ENCODE measurements around the gene TRAPPC4. TPM values are rescaled to one million over a fixed set of nuclear protein-coding genes. Genes with fewer than 3 reads are reported as not detected.

The TRAPPC4 gene
- polyA plus RNA-seq, 1 donor (not counting 4 experiments of a cell fraction or from before 2014, with no cell fraction given), result 121 TPM

DNA sequence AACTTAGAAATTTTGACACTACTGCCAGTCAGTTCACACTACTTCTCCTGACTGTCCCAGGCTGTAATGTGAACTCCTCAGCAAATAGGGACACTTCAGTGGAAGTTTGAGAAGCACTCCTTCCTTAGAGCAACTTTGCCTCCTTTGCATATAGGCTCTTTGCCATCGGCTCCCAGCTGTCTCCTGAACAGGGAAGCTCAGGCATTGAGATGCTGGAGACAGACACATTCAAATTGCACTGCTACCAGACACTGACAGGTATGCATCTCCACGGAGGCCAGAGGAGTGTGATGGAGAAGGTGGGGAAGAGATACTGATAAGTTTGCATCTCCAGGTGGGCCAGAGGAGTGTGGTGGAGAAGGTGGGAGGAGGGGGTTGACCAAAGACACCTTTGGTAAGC is 1.4 kb downstream of the TRAPPC4 start:
- no peak for TF ChIP-seq CTCF (optimal IDR thresholded peaks at IDR 0.05 in 1 of 3, IDR thresholded peaks at IDR 0.05 in 1 of 3, conservative IDR thresholded peaks at IDR 0.05 in 1 of 3; ENCODE audit: extremely low read depth in 1 of 3, insufficient read depth in 2 of 3, low read length in 3 of 3)
- TF ChIP-seq EZH2 (IDR thresholded peaks at IDR 0.05; ENCODE audit: low read length), result no peak
- peaks cover 19% of the 10 kb centered on the region for H3K4me1 ChIP-seq (ENCODE audit: control insufficient read depth, extremely low read depth, insufficient read depth, low read length)
- peaks cover 49% of the 10 kb centered on the region for H3K79me2 ChIP-seq (ENCODE audit: control insufficient read depth, insufficient read depth, low read length)
- H4K20me1 ChIP-seq (ENCODE audit: control insufficient read depth, extremely low read depth, insufficient read depth, low read length), result no peaks in the 10 kb centered on the region
- no peak overlapping the region for H2AFZ ChIP-seq (ENCODE audit: control insufficient read depth, low read length)
- peaks cover 16 to 35% of the 10 kb centered on the region in 2 experiments for H3K36me3 ChIP-seq (ENCODE audit: control insufficient read depth in 2 of 2, extremely low read depth in 1 of 2, insufficient read depth in 2 of 2, low read length in 2 of 2)
- no peaks in the 10 kb centered on the region for H3K9me3 ChIP-seq (ENCODE audit: control insufficient read depth, low read depth, low read length)
- H3K4me2 ChIP-seq (ENCODE audit: control insufficient read depth, extremely low read depth, insufficient read depth, low read depth, low read length), result peak overlapping the region; percentile 77
- no peaks in the 10 kb centered on the region for H3K9me1 ChIP-seq (ENCODE audit: control insufficient read depth, extremely low read depth, insufficient read depth, low read length)
- dilution Hi-C loops (cut with MboI; ENCODE audit: extremely low pct_ligation_motif_present, low sequenced_read_pairs), result no loop called here
- peak overlapping the region; percentile 9 for H3K9ac ChIP-seq (ENCODE audit: control insufficient read depth, extremely low read depth, insufficient read depth, low read length)
- H3K27me3 ChIP-seq (ENCODE audit: control insufficient read depth, extremely low read depth, insufficient read depth, low read length), result no peaks in the 10 kb centered on the region
- peak overlapping the region; percentile 19 for H3K27ac ChIP-seq (ENCODE audit: control insufficient read depth, insufficient read depth, low read length)
- DNase-seq (ENCODE audit: low read depth, low spot score) (no peak), FAIRE-seq (no peak)
- peak overlapping the region in 2 of 3 experiments; percentile 99 for H3K4me3 ChIP-seq (ENCODE audit: control insufficient read depth in 2 of 3, extremely low read depth in 1 of 3, insufficient read depth in 2 of 3, low read depth in 1 of 3, low read length in 3 of 3)

DNA sequence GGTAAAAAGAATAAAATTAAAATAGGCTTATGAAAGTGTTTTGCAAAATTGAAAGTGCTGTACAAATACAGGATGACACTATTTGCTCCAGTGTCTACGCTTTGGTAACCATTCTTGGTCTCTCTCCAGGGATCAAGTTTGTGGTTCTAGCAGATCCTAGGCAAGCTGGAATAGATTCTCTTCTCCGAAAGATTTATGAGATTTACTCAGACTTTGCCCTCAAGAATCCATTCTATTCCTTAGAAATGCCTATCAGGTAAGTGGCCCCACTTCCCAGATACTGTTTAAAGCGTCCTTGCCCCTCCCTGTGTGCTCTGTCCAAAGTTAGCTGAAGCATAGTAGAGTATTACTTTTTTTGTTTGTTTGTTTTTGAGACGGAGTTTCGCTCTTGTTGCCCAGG is 3.1 kb downstream of the TRAPPC4 start:
- no peak overlapping the region for H3K4me2 ChIP-seq (ENCODE audit: control insufficient read depth, extremely low read depth, insufficient read depth, low read depth, low read length)
- H3K4me1 ChIP-seq (ENCODE audit: control insufficient read depth, extremely low read depth, insufficient read depth, low read length), result peaks cover 12% of the 10 kb centered on the region
- H2AFZ ChIP-seq (ENCODE audit: control insufficient read depth, low read length), result no peak overlapping the region
- H3K27ac ChIP-seq (ENCODE audit: control insufficient read depth, insufficient read depth, low read length), result no peak overlapping the region
- H3K36me3 ChIP-seq (ENCODE audit: control insufficient read depth in 2 of 2, extremely low read depth in 1 of 2, insufficient read depth in 2 of 2, low read length in 2 of 2), result peaks cover 17 to 29% of the 10 kb centered on the region in 2 experiments
- H3K9ac ChIP-seq (ENCODE audit: control insufficient read depth, extremely low read depth, insufficient read depth, low read length), result no peak overlapping the region
- FAIRE-seq (no peak), DNase-seq (ENCODE audit: low read depth, low spot score) (no peak)
- no peak overlapping the region for H3K4me3 ChIP-seq (ENCODE audit: control insufficient read depth in 2 of 3, extremely low read depth in 1 of 3, insufficient read depth in 2 of 3, low read depth in 1 of 3, low read length in 3 of 3)
- no peaks in the 10 kb centered on the region for H3K27me3 ChIP-seq (ENCODE audit: control insufficient read depth, extremely low read depth, insufficient read depth, low read length)
- H4K20me1 ChIP-seq (ENCODE audit: control insufficient read depth, extremely low read depth, insufficient read depth, low read length), result no peaks in the 10 kb centered on the region
- H3K79me2 ChIP-seq (ENCODE audit: control insufficient read depth, insufficient read depth, low read length), result peaks cover 38% of the 10 kb centered on the region
- TF ChIP-seq EZH2 (IDR thresholded peaks at IDR 0.05; ENCODE audit: low read length), result no peak
- TF ChIP-seq CTCF (optimal IDR thresholded peaks at IDR 0.05 in 1 of 3, IDR thresholded peaks at IDR 0.05 in 1 of 3, conservative IDR thresholded peaks at IDR 0.05 in 1 of 3; ENCODE audit: extremely low read depth in 1 of 3, insufficient read depth in 2 of 3, low read length in 3 of 3), result no peak
- dilution Hi-C loops (cut with MboI; ENCODE audit: extremely low pct_ligation_motif_present, low sequenced_read_pairs), result no loop called here
- H3K9me3 ChIP-seq (ENCODE audit: control insufficient read depth, low read depth, low read length), result no peaks in the 10 kb centered on the region
- H3K9me1 ChIP-seq (ENCODE audit: control insufficient read depth, extremely low read depth, insufficient read depth, low read length), result no peaks in the 10 kb centered on the region
